OCI-LY3 (cell line): ENCODE data around the gene CAMK1G.

Experiments used
- CTCF ChIP-seq: fragments of 200-600, 300-600 bp; sonication (generic); IDR thresholded peaks from 2 replicates; pipeline ENCODE4 v1.5.1; 2014; ENCODE audit warnings: antibody characterized with exemption, low read length, low read depth
- EZH2phosphoT487 ChIP-seq: fragments of 200-600 bp; shearing (Covaris generic); IDR thresholded peaks from 2 replicates; pipeline ENCODE4 v1.6.1; 2018; ENCODE audit warnings: antibody characterized with exemption, mixed run types, low read depth

DNA sequence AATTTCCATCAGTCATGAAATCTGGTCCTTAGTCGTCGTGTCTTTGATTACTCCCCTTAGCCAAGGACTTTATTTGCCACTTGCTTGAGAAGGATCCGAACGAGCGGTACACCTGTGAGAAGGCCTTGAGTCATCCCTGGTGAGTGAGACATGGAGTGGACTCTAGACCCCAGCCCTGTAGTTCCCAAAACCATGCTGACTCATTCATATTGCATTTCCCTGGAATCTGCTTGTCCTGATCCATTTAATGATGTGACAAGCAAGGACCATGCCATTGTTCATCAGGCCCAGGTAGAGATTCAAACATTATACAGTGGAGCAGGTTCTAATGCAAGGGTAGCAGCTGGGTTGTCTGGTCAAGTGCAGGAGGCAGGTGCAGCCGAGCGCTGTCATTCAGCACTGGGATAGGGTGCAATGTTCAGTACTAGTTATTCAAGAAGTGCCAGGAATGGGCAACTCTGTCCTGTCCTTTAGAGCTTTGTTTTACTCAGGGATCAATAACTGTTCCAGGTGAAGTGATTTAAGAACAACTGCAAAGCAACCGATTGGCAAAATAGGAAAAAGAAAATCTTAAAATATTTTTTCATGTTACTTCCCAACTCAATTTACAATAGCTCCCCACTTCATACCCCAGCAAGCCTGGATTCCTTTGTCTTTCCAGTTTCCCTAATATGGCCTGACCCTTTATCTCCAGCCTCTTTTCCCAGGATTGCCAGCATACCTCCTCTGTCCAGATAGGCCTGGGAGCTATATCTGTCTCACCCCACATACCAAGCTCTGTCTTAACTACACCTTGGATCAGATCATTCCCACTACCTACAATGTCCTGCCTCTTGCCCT, 26.5 kb downstream of the CAMK1G start:
- TF ChIP-seq CTCF, result no peak
- no peak for TF ChIP-seq EZH2phosphoT487
